GM12872 (cell line): ENCODE results near the gene MTSS2.

Experiments
- TF ChIP-seq, protein P1 (sequence below): IDR thresholded peaks from 3 replicates; pipeline ENCODE4 v1.5.1; 2011; ENCODE audit warnings: low read depth, mild to moderate bottlenecking, low read length, moderate library complexity; ENCODE audit not compliant: insufficient read depth

The MTSS2 gene

DNA sequence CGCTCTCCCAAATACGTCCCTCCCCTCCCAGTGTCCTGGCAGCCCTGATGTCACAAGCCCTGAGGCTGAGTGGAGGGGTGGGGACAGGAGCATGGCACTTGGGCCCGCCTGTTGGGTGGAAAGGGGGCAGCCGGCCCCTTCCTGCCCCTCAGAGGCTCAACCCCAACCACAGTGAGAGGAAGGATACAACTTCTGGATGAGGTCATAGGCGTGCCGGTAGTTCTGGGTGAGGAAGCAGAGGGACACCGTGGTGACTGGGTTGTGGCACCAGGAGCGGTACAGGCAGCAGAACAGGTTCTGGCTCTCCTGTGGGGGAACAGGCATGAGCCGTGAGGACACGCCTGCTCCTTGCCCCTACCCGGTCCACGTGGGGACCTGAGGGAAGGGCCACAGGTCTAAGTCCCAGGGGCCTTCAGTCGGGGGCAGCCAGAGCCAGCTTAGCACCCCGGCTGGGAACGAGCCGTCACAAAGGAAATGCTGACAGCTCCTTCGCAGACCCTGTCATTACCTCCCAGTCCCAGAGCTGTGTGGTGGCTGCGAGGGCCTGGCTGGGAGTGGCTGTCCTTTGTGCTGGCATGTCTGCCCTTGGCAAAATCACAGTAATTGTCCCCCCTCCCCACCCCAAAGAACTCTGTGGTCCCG, 11.2 kb upstream of the MTSS2 start:
- TF ChIP-seq, protein P1, sequence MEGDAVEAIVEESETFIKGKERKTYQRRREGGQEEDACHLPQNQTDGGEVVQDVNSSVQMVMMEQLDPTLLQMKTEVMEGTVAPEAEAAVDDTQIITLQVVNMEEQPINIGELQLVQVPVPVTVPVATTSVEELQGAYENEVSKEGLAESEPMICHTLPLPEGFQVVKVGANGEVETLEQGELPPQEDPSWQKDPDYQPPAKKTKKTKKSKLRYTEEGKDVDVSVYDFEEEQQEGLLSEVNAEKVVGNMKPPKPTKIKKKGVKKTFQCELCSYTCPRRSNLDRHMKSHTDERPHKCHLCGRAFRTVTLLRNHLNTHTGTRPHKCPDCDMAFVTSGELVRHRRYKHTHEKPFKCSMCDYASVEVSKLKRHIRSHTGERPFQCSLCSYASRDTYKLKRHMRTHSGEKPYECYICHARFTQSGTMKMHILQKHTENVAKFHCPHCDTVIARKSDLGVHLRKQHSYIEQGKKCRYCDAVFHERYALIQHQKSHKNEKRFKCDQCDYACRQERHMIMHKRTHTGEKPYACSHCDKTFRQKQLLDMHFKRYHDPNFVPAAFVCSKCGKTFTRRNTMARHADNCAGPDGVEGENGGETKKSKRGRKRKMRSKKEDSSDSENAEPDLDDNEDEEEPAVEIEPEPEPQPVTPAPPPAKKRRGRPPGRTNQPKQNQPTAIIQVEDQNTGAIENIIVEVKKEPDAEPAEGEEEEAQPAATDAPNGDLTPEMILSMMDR: no peak

DNA sequence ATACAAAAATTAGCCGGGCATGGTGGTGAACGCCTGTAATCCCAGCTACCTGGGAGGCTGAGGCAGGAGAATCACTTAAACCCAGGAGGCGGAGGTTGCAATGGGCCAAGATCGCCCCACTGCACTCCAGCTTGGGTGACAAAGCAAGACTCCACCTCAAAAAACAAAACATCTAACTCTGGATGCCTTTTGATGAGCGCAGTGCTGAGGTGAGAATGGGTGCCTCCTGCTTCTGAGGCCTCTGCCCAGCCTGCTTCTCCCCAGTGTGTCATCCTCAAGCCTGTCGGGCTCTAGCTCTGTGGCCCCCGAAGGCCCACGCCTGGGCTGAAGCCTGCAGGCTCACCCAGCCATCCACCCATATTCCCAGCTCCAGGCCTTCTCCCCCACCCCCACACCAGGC, 10.5 kb upstream of the MTSS2 start:
- TF ChIP-seq, protein P1: no peak

DNA sequence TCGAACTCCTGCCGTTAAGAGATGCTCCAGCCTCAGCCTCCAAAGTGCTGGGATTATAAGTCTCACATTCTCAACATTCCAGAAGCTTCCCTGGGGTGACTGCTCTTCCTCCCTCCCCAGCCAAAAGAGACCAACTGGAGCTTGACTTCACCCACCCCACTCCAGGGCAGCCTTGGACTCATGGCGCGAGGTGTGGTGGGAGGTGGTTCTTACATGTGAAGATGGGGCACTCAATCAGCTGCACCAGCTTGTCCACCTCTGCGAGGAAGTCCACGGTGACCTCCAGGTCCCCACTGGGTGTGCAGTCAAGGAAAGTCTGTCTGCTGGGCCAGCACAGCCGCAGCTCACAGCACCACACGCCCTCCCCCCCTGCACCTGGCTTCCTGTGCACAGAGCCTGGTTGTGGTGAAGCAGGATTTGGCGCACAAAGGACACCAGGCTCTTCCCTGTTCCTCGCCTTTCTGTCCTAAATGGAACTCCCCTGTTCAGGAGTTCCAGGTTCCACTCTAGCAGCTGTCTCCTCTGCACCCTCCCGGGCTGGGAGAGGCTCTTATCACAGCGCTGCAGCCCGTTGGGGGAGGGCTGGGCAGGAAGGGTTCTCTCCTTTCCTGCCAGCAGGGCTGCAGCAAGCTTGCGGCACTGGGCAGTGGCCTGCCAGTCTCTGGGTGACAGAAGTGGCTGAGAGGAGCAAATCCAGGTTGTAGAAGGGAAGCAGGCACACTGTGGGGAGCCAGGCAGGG, 9.6 kb upstream of the MTSS2 start:
- TF ChIP-seq, protein P1: no peak

DNA sequence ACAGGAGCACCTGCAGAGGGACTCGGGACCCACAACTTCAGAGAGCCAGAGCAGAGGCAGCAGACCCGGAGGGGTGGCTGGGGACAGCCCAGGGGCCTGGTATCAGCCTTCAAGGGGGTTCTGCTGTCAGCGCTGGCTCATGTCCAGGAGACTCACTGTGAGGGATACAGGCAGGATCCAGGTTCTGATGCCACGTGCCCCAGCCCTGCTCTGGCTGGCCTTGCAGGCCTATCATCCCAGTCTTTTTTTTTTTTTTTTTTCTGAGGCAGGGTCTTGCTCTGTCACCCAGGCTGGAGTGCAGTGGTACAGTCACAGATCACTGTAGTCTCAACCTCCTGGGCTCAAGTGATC, 9.0 kb upstream of the MTSS2 start:
- TF ChIP-seq, protein P1: no peak

DNA sequence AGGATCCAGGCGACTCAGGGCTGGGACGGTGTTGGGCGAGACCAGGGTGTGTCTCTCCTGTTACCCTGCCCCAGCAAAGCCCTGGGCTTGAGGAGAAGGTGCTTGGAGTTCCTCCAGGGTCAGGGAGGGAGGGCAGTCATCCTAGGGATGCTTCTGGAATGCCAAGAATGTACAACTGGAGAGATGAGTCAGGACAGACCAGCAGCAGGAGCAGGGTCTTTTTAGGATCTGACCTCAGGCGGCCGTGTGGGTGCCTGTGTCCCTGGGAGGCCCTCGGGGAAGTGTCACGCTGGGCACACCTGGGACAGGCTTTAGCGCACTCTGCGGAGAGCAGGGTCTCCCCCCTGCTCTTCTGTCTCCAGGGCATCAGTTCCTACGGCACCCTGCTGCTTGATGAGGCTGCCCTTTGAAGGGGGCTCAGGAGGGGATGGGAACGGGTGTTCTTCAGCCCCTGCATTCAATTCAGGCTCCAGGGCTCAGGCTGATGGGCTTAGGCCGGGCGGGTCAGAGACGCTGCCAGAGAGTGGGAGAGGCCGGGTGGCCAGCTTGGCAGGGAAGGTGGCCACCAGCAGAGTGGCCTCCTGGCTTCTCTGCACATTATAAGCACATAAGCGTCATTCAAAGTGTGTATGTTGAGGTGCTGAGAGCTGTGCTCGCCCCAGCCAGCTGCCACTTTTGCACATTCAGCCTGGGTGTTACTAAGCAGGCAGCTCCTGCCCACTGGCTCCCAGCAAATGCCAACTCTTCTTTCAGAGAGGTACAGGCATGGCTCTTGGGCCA, 8.4 kb upstream of the MTSS2 start:
- TF ChIP-seq, protein P1: no peak

GRCh38 chr16:70692873-70693671, 7.2 kb upstream of the MTSS2 start:
- TF ChIP-seq, protein P1: no peak

DNA sequence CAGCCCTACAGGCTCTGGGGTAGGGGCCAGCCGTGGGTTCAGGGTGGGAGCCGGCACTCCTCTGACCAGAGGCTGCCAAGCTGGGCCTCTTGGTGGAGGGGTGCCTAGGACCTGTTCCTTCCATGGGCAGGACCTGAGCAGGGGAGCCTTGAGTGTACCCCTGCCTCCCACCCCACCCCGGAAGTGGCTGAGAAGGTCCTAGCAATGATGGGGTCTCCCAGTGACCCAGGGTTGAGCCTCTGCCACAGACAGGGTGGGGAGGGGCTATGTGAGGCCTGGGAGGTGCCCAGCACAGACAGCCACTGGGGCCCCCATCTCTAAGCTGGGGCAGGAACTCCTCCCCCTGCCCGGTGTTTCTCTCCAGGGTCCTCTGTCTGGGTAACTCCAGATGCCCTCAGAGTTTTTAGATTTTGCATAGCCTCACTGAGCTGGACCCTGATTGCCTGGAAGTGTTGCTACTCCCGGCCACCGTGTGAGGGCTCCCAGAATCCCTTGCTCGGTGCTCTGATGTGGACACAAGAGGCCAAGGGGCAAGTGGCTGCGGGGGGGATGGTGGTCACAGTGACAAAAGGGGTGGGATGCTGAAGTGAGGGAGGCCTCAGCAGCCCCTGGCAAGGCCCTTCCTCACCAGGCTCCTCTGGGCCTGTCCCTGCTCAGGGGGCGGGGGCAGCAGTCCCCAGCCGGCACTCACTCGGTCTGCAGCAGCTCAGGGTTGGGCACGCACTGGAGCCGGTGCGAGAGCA, 6.4 kb upstream of the MTSS2 start:
- TF ChIP-seq, protein P1: no peak
